ENCODE data around the gene FARS2. TPM values are rescaled to one million over a fixed set of nuclear protein-coding genes. Genes with fewer than 3 reads are reported as not detected.
"Not testable (repeated sequence)": the region's sequence is repeated elsewhere in the genome, so short reads cannot be mapped to it uniquely, and the experiment has no call there.

The FARS2 gene
- total and polyA plus RNA-seq, 12 donors, result 7.6 to 22.4 (median 20.8) TPM

- Histone ChIP-seq H3K36me3 (peaks cover 0 to 4% (median 0%) of the 10 kb centered on the region in 9 donors), H3K9me3 (peaks cover 0 to 8% (median 0%) of the 10 kb centered on the region in 11 donors), H3K27me3 (no peaks in the 10 kb centered on the region), H3K27ac (peak overlapping the region in 2 of 10 donors; percentile 4 to 30), H3K4me3 (no peak overlapping the region), H3K4me1 (peaks cover 0 to 14% (median 3%) of the 10 kb centered on the region in 9 donors)
- ATAC-seq, result peak in 4 of 8 donors; percentile 11 to 60 (median 48)
- DNase-seq, result no peak
- no peak for TF ChIP-seq CTCF (IDR thresholded peaks at IDR 0.05)
- 88 to 89% methylated on average over 17 of the region's 17 CpGs for WGBS, 2 donors
- intact Hi-C loops (cut with DNase I), result loop anchor here in 1 of 10 donors (10.0 kb wide), 1 partner anchor 112 kb away; no protein-coding TSS in a partner anchor
Measured at GRCh38 chr6:5652406-5653137, 391.3 kb downstream of the FARS2 start.

DNA sequence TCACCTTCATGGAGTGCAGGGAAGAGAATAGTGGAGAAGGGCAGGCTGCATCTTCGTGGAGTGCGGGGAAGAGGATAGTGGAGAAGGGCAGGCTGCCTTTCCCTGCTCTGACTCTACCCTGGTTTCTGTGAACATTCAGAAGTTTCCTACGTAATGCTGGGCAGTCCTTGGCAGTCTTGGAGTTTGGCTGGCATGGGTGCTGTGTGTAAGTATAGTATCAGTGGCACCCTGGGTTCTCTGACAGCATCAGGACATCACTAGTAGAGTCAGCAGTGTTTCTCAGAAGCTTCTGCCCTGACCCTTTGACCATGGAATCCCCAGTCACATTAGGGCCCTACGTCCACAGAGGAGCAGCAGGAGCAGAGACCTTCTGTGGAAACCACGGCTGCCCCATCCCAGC is 392.5 kb downstream of the FARS2 start:
- H3K27me3 ChIP-seq, result no peaks in the 10 kb centered on the region
- WGBS, 2 donors, result 61 to 73% methylated on average over 5 of the region's 5 CpGs
- H3K4me3 ChIP-seq, result no peak overlapping the region
- DNase-seq (peak; percentile 23 to 49), ATAC-seq (peak; percentile 55 to 97 (median 92))
- no peak for TF ChIP-seq CTCF (IDR thresholded peaks at IDR 0.05)
- intact Hi-C loops (cut with DNase I), result loop anchor here in 1 of 10 donors (10.0 kb wide), 1 partner anchor 111 kb away; no protein-coding TSS in a partner anchor
- H3K9me3 ChIP-seq, result peaks cover 0 to 8% (median 0%) of the 10 kb centered on the region in 11 donors
- peak overlapping the region in 7 of 10 donors; percentile 1 to 59 (median 30) for H3K27ac ChIP-seq
- peaks cover 0 to 4% (median 0%) of the 10 kb centered on the region in 9 donors for H3K36me3 ChIP-seq
- peaks cover 0 to 10% (median 3%) of the 10 kb centered on the region in 9 donors for H3K4me1 ChIP-seq

DNA sequence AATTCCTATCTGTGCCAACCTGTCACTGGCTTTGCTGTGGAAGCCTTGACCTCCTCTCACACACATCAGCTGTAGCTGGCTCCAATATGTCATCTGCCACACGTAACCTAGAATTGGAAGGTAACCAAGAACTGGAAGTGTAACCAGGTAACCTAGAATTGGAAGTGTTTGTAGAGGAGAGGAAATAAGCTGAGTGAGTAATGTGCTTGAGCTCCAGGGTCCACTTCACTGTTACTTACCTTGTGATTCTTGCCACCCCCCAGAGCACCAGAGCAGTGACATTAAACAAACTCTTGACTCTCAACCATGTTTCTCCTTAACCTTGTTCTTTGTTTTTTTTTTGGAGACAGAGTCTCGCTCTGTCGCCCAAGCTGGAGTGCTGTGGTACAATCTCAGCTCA is 394.9 kb downstream of the FARS2 start:
- 88 to 90% methylated on average over 3 of the region's 3 CpGs for WGBS, 2 donors
- H3K4me3 ChIP-seq, result no peak overlapping the region
- no peaks in the 10 kb centered on the region for H3K27me3 ChIP-seq
- no peak for ATAC-seq
- no peak for DNase-seq
- H3K4me1 ChIP-seq, result peaks cover 0 to 10% (median 0%) of the 10 kb centered on the region in 9 donors
- intact Hi-C loops (cut with DNase I), result loop anchor here in 1 of 10 donors (10.0 kb wide), 1 partner anchor 109 kb away; no protein-coding TSS in a partner anchor
- H3K9me3 ChIP-seq, result peaks cover 0 to 8% (median 0%) of the 10 kb centered on the region in 11 donors
- H3K36me3 ChIP-seq, result peaks cover 0 to 4% (median 0%) of the 10 kb centered on the region in 9 donors
- TF ChIP-seq CTCF (IDR thresholded peaks at IDR 0.05), result no peak
- no peak overlapping the region for H3K27ac ChIP-seq

DNA sequence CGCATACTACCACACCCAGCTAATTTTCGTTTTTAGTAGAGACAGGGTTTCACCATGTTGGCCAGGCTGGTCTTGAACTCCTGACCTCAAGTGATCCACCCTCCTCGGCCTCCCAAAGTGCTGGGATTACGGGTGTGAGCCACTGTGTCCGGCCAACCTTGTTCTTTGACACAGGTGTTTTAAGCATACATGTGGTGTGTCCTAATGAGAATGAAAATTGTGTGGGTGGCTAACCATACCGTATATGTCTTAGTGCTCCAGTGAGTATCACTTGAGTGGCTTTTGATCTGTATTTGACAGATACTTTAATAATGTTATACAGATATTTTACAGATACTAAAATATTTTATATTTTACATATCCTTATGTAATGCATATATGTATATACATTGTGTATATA is 395.4 kb downstream of the FARS2 start:
- not testable (repeated sequence) for DNase-seq, H3K9me3 ChIP-seq, ATAC-seq, H3K27ac ChIP-seq, H3K27me3 ChIP-seq, H3K4me3 ChIP-seq, H3K36me3 ChIP-seq
- 97% methylated on average over 6 of the region's 6 CpGs for WGBS, 2 donors
- H3K4me1 ChIP-seq, result peaks cover 0 to 10% (median 0%) of the 10 kb centered on the region in 9 donors
- intact Hi-C loops (cut with DNase I), result loop anchor here in 1 of 10 donors (10.0 kb wide), 1 partner anchor 108 kb away; no protein-coding TSS in a partner anchor

All from heart right ventricle (tissue), 16 donors.